ENCODE measurements around the gene ACIN1.

Gene ACIN1

GRCh38 chr14:23066855-23067744 lies 27.8 kb downstream of the ACIN1 start:
- DNase-seq (ENCODE audit: low read depth), result no peak
- H3K4me3 ChIP-seq (ENCODE audit: low read depth, low read length), result no peak overlapping the region
- TF ChIP-seq CTCF (IDR thresholded peaks at IDR 0.05; ENCODE audit: control insufficient read depth, extremely low read depth, insufficient read depth), result no peak

- no peak overlapping the region for H3K4me3 ChIP-seq (ENCODE audit: low read depth, low read length)
- no peak for DNase-seq (ENCODE audit: low read depth)
- no peak for TF ChIP-seq CTCF (IDR thresholded peaks at IDR 0.05; ENCODE audit: control insufficient read depth, extremely low read depth, insufficient read depth)
Observed at GRCh38 chr14:23066368-23066767, 28.6 kb downstream of the ACIN1 start.

GRCh38 chr14:23063601-23064000 lies 31.3 kb downstream of the ACIN1 start:
- no peak for DNase-seq (ENCODE audit: low read depth)
- TF ChIP-seq CTCF (IDR thresholded peaks at IDR 0.05; ENCODE audit: control insufficient read depth, extremely low read depth, insufficient read depth), result no peak
- H3K4me3 ChIP-seq (ENCODE audit: low read depth, low read length), result no peak overlapping the region

- DNase-seq (ENCODE audit: low read depth), result no peak
- H3K4me3 ChIP-seq (ENCODE audit: low read depth, low read length), result no peak overlapping the region
- no peak for TF ChIP-seq CTCF (IDR thresholded peaks at IDR 0.05; ENCODE audit: control insufficient read depth, extremely low read depth, insufficient read depth)
Observed at GRCh38 chr14:23062002-23062401, 32.9 kb downstream of the ACIN1 start.

- no peak overlapping the region for H3K4me3 ChIP-seq (ENCODE audit: low read depth, low read length)
- TF ChIP-seq CTCF (IDR thresholded peaks at IDR 0.05; ENCODE audit: control insufficient read depth, extremely low read depth, insufficient read depth), result no peak
- DNase-seq (ENCODE audit: low read depth), result no peak
Observed at GRCh38 chr14:23060536-23061260, 34.2 kb downstream of the ACIN1 start.

GRCh38 chr14:23058654-23059504 lies 36.1 kb downstream of the ACIN1 start:
- no peak for DNase-seq (ENCODE audit: low read depth)
- H3K4me3 ChIP-seq (ENCODE audit: low read depth, low read length), result no peak overlapping the region
- no peak for TF ChIP-seq CTCF (IDR thresholded peaks at IDR 0.05; ENCODE audit: control insufficient read depth, extremely low read depth, insufficient read depth)
